LNCaP clone FGC (cell line): ENCODE results near the gene GPATCH2.

Experiments used
- DNase-seq: peaks from one replicate; pipeline ENCODE4 v3.0.0-alpha.2; 2011; ENCODE audit warnings: low read depth
- H3K4me3 ChIP-seq: 2 replicates; pipeline ENCODE4 v1.5.1; 2011; ENCODE audit warnings: mild to moderate bottlenecking, low read depth, low read length, control low read depth
- CTCF ChIP-seq: IDR thresholded peaks from 2 replicates; pipeline ENCODE4 v1.5.1; 2012; ENCODE audit warnings: mild to moderate bottlenecking; ENCODE audit not compliant: control insufficient read depth, insufficient read depth; ENCODE audit errors: extremely low read depth

Gene GPATCH2

GRCh38 chr1:217630711-217631591 is at the start of gene GPATCH2, which contains the start of gene SPATA17:
Gene GPATCH2 (minus strand): TSS chr1:217631090. CDS start chr1:217630971, 119 bp downstream.
Gene SPATA17 (plus strand): TSS chr1:217631344. CDS start chr1:217631379, 35 bp downstream.
- peak within 1 kb of the TSS; percentile 63 for H3K4me3 ChIP-seq
- DNase-seq: peak; percentile 85
- TF ChIP-seq CTCF: no peak

DNA sequence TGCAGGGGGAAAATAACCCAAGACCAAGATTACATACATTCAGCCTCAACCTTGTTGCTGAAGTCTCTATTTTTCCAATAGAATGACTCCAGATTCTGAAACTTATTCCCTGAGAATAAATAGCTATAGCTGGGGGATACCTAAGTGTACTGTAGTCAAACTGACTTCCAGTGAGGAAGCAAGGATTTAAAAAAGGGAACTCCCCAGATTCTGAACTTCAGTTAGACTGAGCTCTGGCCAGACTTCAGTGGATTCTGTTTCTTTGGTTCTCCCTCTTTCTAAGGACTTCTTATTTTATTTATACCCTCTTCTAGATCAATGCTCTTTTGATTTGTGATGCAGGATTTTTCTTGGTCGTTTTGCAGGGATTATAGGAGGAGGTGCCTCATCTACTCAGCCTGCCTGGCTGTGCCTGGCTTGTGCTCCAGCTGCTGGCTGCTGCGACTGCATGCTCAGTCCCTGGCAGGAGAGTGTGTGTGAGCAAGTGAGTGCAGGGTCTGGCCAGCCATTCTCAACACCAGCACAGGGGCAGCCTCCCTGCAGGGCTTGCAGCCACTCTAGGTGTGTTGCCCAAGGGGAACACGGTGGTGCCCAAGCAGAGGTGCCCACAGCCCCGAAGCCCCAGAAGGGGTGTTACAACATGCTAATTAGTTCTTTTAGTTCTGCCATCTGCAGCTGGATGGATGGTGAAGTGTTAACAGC is 43.3 kb upstream of the GPATCH2 start:
- no peak overlapping the region for H3K4me3 ChIP-seq
- no peak for TF ChIP-seq CTCF
- no peak for DNase-seq

DNA sequence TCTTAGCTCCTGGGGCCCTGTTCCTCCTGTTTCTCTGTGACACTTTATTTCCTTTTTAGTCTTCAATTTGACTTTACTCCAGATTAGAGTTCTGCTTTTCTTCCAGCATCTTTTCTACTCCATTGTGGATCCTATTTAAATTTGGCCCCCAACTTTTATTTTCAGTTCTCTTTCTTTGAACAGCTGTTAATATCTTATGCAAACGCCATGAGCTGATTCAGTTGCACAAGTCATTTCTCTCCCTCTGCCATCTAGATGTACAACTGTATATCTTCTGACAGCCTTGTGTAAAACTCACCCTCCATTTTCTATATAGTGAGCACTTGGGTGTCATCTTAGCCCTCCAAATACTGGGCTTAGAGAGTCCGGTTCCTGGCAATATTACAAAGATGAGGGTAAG is 42.5 kb upstream of the GPATCH2 start:
- no peak overlapping the region for H3K4me3 ChIP-seq
- DNase-seq: no peak
- TF ChIP-seq CTCF: no peak

- TF ChIP-seq CTCF: no peak
- H3K4me3 ChIP-seq: no peak overlapping the region
- no peak for DNase-seq
Observed at GRCh38 chr1:217668351-217668940, 37.6 kb upstream of the GPATCH2 start.

DNA sequence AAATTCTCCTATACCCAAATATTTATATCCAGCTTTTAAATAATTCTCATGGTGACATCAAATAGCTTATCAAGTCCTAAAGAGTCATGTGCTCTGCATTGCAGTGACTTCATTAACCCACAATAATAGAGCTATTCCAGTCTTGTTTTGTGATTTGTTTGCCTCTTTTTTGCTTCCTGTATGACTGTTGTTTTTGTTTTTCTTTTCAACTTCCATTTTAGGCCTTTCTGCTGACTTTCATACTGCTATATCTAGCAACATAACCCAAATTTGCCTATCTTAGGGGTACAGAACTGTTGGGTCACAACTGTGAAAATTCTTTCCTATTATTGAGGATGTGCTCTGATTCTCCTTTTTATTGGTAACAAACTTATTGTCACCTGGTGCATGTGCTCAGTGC is 30.5 kb upstream of the GPATCH2 start:
- no peak for TF ChIP-seq CTCF
- no peak overlapping the region for H3K4me3 ChIP-seq

GRCh38 chr1:217660353-217661062 is 29.6 kb upstream of the GPATCH2 start:
- peak; percentile 25 for DNase-seq
- H3K4me3 ChIP-seq: no peak overlapping the region
- peak; percentile 49 for TF ChIP-seq CTCF

More for the DNA sequence above, 30.5 kb upstream of the GPATCH2 start:
- DNase-seq: no peak
